Peyer's patch (tissue), 4 donors: ENCODE measurements around the gene CHMP1A.

ENCODE experiments used
- POLR2A ChIP-seq, 2 donors: fragments of 450-650 bp; IDR thresholded peaks; one replicate each; pipeline ENCODE4 v1.5.1; 2017; ENCODE audit warnings: antibody characterized with exemption in 2 of 2, mild to moderate bottlenecking in 2 of 2, moderate library complexity in 2 of 2
- TF ChIP-seq, protein P1 (sequence below), 6 experiments: fragments of 450-650 bp in 4 of 6; fragments of 200-600 bp in 2 of 6; sonication (generic) in 1 of 6; IDR thresholded peaks; one replicate each; pipeline ENCODE4 v1.5.1; 2017 to 2019; ENCODE audit warnings: antibody characterized with exemption in 6 of 6, mild to moderate bottlenecking in 3 of 6, moderate library complexity in 1 of 6

DNA sequence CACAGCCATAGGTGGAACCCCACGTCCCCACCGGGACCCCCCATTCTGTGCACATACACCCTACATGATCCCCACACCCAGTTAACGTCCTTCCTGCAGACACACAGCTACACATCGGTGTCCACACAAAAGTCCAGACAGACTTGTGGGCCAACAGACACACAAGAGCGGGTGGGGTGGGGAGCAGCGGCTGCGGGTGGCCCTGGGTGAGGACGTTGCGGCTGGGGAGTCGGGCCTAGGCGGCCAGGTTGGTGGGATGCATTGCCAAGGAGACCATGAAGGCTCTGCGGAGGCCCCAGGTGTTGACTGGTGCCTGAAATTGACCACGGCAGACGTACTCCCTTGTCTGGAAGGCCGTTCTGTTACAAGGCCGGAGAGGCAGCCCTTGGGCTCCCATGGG is 52.7 kb downstream of the CHMP1A start:
- TF ChIP-seq, protein P1, sequence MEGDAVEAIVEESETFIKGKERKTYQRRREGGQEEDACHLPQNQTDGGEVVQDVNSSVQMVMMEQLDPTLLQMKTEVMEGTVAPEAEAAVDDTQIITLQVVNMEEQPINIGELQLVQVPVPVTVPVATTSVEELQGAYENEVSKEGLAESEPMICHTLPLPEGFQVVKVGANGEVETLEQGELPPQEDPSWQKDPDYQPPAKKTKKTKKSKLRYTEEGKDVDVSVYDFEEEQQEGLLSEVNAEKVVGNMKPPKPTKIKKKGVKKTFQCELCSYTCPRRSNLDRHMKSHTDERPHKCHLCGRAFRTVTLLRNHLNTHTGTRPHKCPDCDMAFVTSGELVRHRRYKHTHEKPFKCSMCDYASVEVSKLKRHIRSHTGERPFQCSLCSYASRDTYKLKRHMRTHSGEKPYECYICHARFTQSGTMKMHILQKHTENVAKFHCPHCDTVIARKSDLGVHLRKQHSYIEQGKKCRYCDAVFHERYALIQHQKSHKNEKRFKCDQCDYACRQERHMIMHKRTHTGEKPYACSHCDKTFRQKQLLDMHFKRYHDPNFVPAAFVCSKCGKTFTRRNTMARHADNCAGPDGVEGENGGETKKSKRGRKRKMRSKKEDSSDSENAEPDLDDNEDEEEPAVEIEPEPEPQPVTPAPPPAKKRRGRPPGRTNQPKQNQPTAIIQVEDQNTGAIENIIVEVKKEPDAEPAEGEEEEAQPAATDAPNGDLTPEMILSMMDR (IDR thresholded peaks at IDR 0.05): no peak
- TF ChIP-seq POLR2A (IDR thresholded peaks at IDR 0.05): no peak
